ENCODE measurements around the gene TMPRSS3.

- TF ChIP-seq EGR1 (IDR thresholded peaks at IDR 0.05) = no peak
- TF ChIP-seq CEBPB (IDR thresholded peaks at IDR 0.05) = no peak
- TF ChIP-seq EP300 (IDR thresholded peaks at IDR 0.05; ENCODE audit: borderline replicate concordance) = no peak
- no peak for TF ChIP-seq MAX (IDR thresholded peaks at IDR 0.05)
- no peak for TF ChIP-seq TAF1 (IDR thresholded peaks at IDR 0.05; ENCODE audit: low read depth)
- TF ChIP-seq TCF12 (IDR thresholded peaks at IDR 0.05; ENCODE audit: low read depth) = no peak
- no peak for TF ChIP-seq USF1 (IDR thresholded peaks at IDR 0.05)
- no peak for TF ChIP-seq FOXM1 (IDR thresholded peaks at IDR 0.05; ENCODE audit: borderline replicate concordance, low read depth)
- TF ChIP-seq RAD21 (IDR thresholded peaks at IDR 0.05; ENCODE audit: low read depth) = no peak
Measured at GRCh38 chr21:42392731-42393442, 3.0 kb downstream of the TMPRSS3 start.

Measured in Ishikawa (cell line).